Fibroblast of lung (primary cell): ENCODE measurements around the gene ANGPT4. TPM values are rescaled to one million over a fixed set of nuclear protein-coding genes. Genes with fewer than 3 reads are reported as not detected.

Experiments used
- DNase-seq, 2 donors: peaks; one replicate each; pipeline versions ENCODE4 v3.0.0 to v3.0.0-alpha.2; 2010; ENCODE audit warnings: low read depth in 2 of 2
- H2AFZ ChIP-seq: 2 replicates; pipeline ENCODE4 v1.5.1; 2012; ENCODE audit warnings: low read length, control low read depth, inconsistent platforms
- H3K27ac ChIP-seq: 2 replicates; pipeline ENCODE4 v1.5.1; 2011; ENCODE audit warnings: low read length, control low read depth; ENCODE audit not compliant: insufficient read depth
- H3K27me3 ChIP-seq: 2 replicates; pipeline ENCODE4 v1.5.1; 2011; ENCODE audit warnings: mild to moderate bottlenecking, low read length; ENCODE audit not compliant: control insufficient read depth, insufficient read depth
- H3K36me3 ChIP-seq: 2 replicates; pipeline ENCODE4 v1.5.1; 2011; ENCODE audit warnings: low read length; ENCODE audit not compliant: control insufficient read depth, insufficient read depth
- H3K4me1 ChIP-seq: 2 replicates; pipeline ENCODE4 v1.5.1; 2011; ENCODE audit warnings: low read length; ENCODE audit not compliant: control insufficient read depth, insufficient read depth; ENCODE audit errors: extremely low read depth
- H3K4me2 ChIP-seq: 2 replicates; pipeline ENCODE4 v1.5.1; 2011; ENCODE audit warnings: low read length, control low read depth; ENCODE audit not compliant: insufficient read depth; ENCODE audit errors: extremely low read depth
- H3K4me3 ChIP-seq, 4 experiments: fragments of 200-600 bp in 1 of 4; sonication (generic) in 1 of 4; replicated peaks in 1 of 4; 2 replicates each; pipeline ENCODE4 v1.5.1; 2011 to 2016; ENCODE audit warnings: low read length in 4 of 4, low read depth in 3 of 4, mild to moderate bottlenecking in 3 of 4, control low read depth in 2 of 4, inconsistent platforms in 1 of 4, mixed read lengths in 1 of 4; ENCODE audit not compliant: insufficient read depth in 1 of 4; ENCODE audit errors: control extremely low read depth in 1 of 4
- H3K79me2 ChIP-seq: 2 replicates; pipeline ENCODE4 v1.5.1; 2012; ENCODE audit warnings: mild to moderate bottlenecking, low read length, inconsistent platforms; ENCODE audit not compliant: control insufficient read depth, insufficient read depth
- H3K9ac ChIP-seq: 2 replicates; pipeline ENCODE4 v1.5.1; 2011; ENCODE audit warnings: mild to moderate bottlenecking, low read length, control low read depth; ENCODE audit not compliant: insufficient read depth
- H3K9me3 ChIP-seq: 2 replicates; pipeline ENCODE4 v1.5.1; 2012; ENCODE audit warnings: low read depth, low read length; ENCODE audit not compliant: control insufficient read depth, insufficient read depth
- H4K20me1 ChIP-seq: 2 replicates; pipeline ENCODE4 v1.5.1; 2011; ENCODE audit warnings: low read length; ENCODE audit not compliant: control insufficient read depth, insufficient read depth; ENCODE audit errors: extremely low read depth
- CTCF ChIP-seq, 2 donors: IDR thresholded peaks in 1 of 2; conservative IDR thresholded peaks in 1 of 2; 1 replicate in 1 of 2; 2 replicates in 1 of 2; pipeline ENCODE4 v1.5.1; 2011 to 2012; ENCODE audit warnings: low read length in 2 of 2, control low read depth in 1 of 2, inconsistent platforms in 1 of 2, low read depth in 1 of 2, mild to moderate bottlenecking in 1 of 2
- EZH2 ChIP-seq: IDR thresholded peaks from 2 replicates; pipeline ENCODE4 v1.5.1; 2012; ENCODE audit warnings: low read length, control low read depth, mild to moderate bottlenecking; ENCODE audit errors: missing control alignments
- polyA plus RNA-seq, 2 donors: library from polyadenylated mRNA; depleted of rRNA in 1 of 2; stranded (reverse) in 1 of 2; unstranded in 1 of 2; fragments of >200 nt; gene quantifications; 2 replicates each; pipeline ENCODE4 v1.2.1, GENCODE V29; 2011 to 2012; ENCODE audit warnings: missing spikeins in 1 of 2
- total RNA-seq: library from RNA; depleted of rRNA; stranded (reverse); fragments of >200 nt; gene quantifications from 2 replicates; pipeline ENCODE4 v1.2.1, GENCODE V29; 2014

ANGPT4 gene
- total and polyA plus RNA-seq, 2 donors (not counting 1 experiment from before 2014, with no cell fraction given) = under 0.01 TPM; not detected in 1

- no peak overlapping the region for H2AFZ ChIP-seq
- H3K9ac ChIP-seq = no peak overlapping the region
- no peaks in the 10 kb centered on the region for H3K27me3 ChIP-seq
- H3K4me1 ChIP-seq = peaks cover 3% of the 10 kb centered on the region
- no peak for TF ChIP-seq CTCF (conservative IDR thresholded peaks at IDR 0.05 in 1 of 2, IDR thresholded peaks at IDR 0.05 in 1 of 2; ENCODE audit: low read depth in 1 of 2, low read length in 2 of 2)
- no peak for TF ChIP-seq EZH2
- H3K9me3 ChIP-seq = no peaks in the 10 kb centered on the region
- no peaks in the 10 kb centered on the region for H3K36me3 ChIP-seq
- DNase-seq = no peak
- no peak overlapping the region for H3K27ac ChIP-seq
- H3K79me2 ChIP-seq = no peaks in the 10 kb centered on the region
- no peak overlapping the region for H3K4me2 ChIP-seq
- H3K4me3 ChIP-seq = no peak overlapping the region
- H4K20me1 ChIP-seq = no peaks in the 10 kb centered on the region
Measured at GRCh38 chr20:909641-910040, 6.5 kb downstream of the ANGPT4 start.

- H3K36me3 ChIP-seq = no peaks in the 10 kb centered on the region
- DNase-seq = no peak
- H2AFZ ChIP-seq = no peak overlapping the region
Measured at GRCh38 chr20:906703-907270, 9.3 kb downstream of the ANGPT4 start.

GRCh38 chr20:906001-906520 is 10.1 kb downstream of the ANGPT4 start:
- Histone ChIP-seq H3K27ac (no peak overlapping the region), H3K9me3 (no peaks in the 10 kb centered on the region), H3K4me1 (peaks cover 1% of the 10 kb centered on the region), H3K36me3 (no peaks in the 10 kb centered on the region), H3K9ac (no peak overlapping the region), H3K4me3 (no peak overlapping the region), H3K4me2 (no peak overlapping the region), H4K20me1 (no peaks in the 10 kb centered on the region), H3K79me2 (no peaks in the 10 kb centered on the region), H3K27me3 (no peaks in the 10 kb centered on the region), H2AFZ (no peak overlapping the region)
- no peak for DNase-seq
- TF ChIP-seq EZH2 (no peak), CTCF (conservative IDR thresholded peaks at IDR 0.05 in 1 of 2, IDR thresholded peaks at IDR 0.05 in 1 of 2; ENCODE audit: low read depth in 1 of 2, low read length in 2 of 2) (no peak)

More at GRCh38 chr20:906703-907270, 9.3 kb downstream of the ANGPT4 start:
- Histone ChIP-seq H3K27me3 (no peaks in the 10 kb centered on the region), H4K20me1 (no peaks in the 10 kb centered on the region), H3K9ac (no peak overlapping the region), H3K27ac (no peak overlapping the region), H3K4me1 (peaks cover 3% of the 10 kb centered on the region), H3K4me3 (no peak overlapping the region), H3K9me3 (no peaks in the 10 kb centered on the region), H3K79me2 (no peaks in the 10 kb centered on the region), H3K4me2 (no peak overlapping the region)
- TF ChIP-seq EZH2 (no peak), CTCF (conservative IDR thresholded peaks at IDR 0.05 in 1 of 2, IDR thresholded peaks at IDR 0.05 in 1 of 2; ENCODE audit: low read depth in 1 of 2, low read length in 2 of 2) (no peak)
